ENCODE results near the gene C10orf105. TPM values are rescaled to one million over a fixed set of nuclear protein-coding genes. Genes with fewer than 3 reads are reported as not detected.

C10orf105 gene
- total RNA-seq, 1 donor from 2014 or later, result 0.07 TPM

DNA sequence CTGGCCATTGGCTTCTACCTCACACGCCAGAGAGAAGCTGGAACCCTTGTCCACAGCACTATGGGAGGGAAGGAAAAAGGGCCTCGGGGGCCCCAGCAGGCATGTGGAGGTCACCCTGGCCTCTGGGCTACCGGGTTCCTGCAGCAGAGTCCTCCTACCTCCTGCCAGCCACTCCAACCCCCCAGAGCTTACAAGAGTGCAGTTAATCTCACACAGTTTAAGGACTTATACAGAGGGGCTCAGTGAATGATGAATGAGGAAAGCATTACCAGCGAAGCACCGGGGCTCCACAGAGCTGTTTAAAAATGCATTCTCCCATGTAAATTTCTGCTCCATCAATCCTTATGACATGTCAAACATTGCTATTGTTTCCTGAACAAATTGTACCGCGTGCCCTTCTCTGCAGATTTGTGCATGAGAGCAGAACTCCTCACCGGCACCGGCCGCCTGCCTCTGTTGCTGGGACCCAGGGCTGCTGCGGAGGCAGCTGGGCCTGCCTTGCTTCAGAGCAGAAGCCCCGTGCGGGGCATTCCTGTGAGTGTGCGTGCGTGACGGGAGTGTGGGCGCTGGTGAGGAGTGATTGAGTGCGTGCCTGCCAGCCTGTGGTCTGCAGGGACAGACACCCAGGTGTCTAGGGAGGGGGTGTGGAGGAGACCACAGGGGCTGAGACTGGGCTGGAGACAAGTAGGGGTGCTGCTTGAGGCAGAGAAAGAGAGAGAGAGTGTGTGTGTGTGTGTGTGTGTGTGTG is 52.8 kb downstream of the C10orf105 start:
- intact Hi-C loops (cut with micrococcal nuclease), result no loop called here
- ATAC-seq (no peak), DNase-seq (no peak)

DNA sequence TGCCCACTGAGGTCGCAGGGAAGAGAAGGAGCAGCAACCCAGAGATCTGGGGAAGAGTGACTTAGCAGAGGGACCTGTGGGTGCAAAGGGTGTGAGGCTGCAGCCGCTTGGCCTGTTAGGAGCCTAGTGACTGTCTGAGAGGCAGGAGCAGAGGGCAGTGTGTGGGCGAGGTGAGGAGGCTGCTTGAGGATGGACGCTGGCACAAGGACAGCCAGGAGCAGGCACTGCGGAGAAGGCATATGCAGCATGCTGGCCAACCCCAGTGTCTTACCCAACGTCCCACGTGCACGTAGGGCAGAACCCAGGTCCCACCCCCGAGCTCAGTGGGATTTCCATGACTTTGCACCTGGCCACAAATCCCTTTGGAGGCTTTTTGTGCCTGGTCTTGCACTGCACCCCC is 54.1 kb downstream of the C10orf105 start:
- intact Hi-C loops (cut with micrococcal nuclease), result no loop called here
- ATAC-seq, result no peak
- no peak for DNase-seq

DNA sequence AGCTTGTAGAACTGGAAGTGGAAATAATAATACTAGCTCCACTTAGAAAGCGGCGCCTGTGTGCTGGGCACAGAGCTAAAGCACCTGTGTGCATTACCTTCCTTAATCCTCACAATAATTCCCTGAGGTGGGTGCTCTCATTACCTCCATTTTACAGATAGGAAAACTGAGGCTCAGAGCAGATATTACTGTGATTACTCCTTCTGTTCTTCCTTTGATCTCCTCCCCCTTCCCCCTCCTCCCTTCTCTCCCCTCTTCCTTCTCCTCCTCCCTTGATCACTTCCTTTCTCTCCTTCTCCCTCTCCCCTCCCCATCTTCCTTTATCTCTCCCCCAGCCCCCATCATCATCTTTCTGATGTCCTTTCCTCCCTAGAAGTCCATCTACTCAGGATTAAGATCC is 55.0 kb downstream of the C10orf105 start:
- ATAC-seq, result no peak

DNA sequence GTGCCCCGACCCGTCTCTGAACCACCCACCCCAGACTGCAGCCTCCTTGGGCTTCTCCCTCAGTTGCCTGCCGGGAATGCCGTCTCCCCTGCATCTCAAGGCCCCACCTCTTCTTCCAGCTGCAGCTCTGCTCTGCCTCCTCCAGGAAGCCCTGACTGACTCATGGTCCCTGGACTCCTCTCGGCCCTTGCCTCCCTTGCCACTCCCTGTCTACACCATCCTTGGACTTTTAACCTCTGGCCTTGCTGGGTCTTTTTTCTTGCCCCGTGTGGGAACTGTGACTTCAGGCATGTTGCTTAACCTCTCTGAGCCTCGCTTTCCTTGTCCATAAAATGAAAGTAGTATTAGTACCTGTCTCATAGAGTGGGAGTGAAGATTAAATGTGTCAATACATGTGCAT is 56.3 kb downstream of the C10orf105 start:
- DNase-seq (no peak), ATAC-seq (no peak)
- intact Hi-C loops (cut with micrococcal nuclease), result no loop called here

More for the DNA sequence above, 55.0 kb downstream of the C10orf105 start:
- no peak for DNase-seq
- intact Hi-C loops (cut with micrococcal nuclease), result no loop called here

DNA sequence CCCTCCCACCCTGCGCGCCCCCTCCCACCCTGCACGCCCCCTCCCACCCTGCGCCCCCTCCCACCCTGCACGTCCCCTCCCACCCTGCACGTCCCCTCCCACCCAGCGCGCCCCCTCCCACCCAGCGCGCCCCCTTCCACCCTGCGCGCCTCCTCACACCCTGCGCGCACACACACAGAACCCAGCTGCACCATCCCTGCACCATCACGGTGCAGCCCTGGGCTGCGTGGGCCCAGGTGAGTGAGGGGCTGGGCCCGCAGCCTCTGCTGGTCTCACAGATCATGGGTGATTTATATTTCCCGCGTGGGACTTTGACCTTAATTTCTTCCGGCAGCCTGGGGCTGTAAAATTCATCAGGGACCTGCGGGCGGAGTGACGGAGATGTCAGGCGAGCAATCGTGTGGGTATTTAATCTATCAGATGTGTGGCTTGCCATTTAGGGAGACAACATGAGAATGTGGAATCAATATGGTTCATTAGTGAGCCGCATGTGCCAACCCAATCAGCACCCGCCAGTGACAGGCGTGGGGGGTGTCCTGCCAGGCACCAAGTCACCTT is 57.7 kb downstream of the C10orf105 start:
- intact Hi-C loops (cut with micrococcal nuclease), result no loop called here
- DNase-seq (no peak), ATAC-seq (no peak)

Other genes starting within 250 kb of the C10orf105 start
- gene VSIR, start 53.7 kb upstream of the C10orf105 start, total RNA-seq, result 127 TPM
- 1,798 TPM for gene PSAP, start 131.5 kb upstream of the C10orf105 start, total RNA-seq
- 18.5 TPM for gene CHST3, start 244.6 kb upstream of the C10orf105 start, total RNA-seq

Data from left ventricle myocardium superior (tissue), 1 donor.